NCI-H748 (cell line): ENCODE data around the gene SYTL2.
"Not testable (repeated sequence)": the region's sequence is repeated elsewhere in the genome, so short reads cannot be mapped to it uniquely, and the experiment has no call there.

Experiments
- DNase-seq: peaks from one replicate; lab custom pipeline; 2025; ENCODE audit not compliant: unreplicated experiment; lab: John Stamatoyannopoulos, UW

Gene SYTL2, protein sequence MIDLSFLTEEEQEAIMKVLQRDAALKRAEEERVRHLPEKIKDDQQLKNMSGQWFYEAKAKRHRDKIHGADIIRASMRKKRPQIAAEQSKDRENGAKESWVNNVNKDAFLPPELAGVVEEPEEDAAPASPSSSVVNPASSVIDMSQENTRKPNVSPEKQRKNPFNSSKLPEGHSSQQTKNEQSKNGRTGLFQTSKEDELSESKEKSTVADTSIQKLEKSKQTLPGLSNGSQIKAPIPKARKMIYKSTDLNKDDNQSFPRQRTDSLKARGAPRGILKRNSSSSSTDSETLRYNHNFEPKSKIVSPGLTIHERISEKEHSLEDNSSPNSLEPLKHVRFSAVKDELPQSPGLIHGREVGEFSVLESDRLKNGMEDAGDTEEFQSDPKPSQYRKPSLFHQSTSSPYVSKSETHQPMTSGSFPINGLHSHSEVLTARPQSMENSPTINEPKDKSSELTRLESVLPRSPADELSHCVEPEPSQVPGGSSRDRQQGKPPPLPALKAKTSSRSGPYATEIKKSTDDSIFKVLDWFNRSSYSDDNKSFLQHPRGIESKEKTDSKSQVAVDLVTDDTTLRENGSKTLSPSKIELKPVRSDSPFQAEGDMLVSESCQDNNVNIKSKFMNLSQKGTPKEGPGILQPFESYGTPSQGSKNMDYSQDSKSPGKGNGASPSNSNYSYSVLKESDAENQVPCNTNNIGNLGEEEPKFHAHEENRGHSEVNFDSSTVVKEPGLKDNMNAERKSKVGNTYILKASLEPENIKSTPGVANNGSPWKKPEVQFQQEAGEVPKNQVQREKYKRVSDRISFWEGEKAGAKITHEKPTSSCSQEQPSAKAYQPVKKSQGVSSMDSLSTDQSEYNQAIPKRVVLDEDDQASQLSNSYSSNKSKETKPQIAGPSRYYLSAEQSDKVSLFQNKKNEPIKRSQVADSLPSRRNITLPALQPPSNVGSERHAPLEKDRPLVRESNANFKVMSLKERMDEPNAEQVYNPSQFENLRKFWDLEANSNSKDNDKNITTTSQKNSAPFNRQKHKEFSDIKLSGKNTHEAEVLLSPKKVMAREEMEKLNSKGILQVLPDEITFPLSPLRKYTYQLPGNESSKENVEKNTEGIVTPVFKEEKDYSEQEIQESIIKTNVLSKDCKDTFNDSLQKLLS (N-terminal part only)

GRCh38 chr11:85810871-85811611, at the start of gene SYTL2:
Gene SYTL2, minus strand, starts transcription at chr11:85811141. Its CDS starts 53,416 bp downstream, at chr11:85757725.
- peak; percentile 63 for DNase-seq

- DNase-seq = not testable (repeated sequence)
These were observed 48.6 kb upstream of the SYTL2 start for GRCh38 chr11:85859541-85859940.

GRCh38 chr11:85857098-85857497, 46.2 kb upstream of the SYTL2 start:
- no peak for DNase-seq

DNA sequence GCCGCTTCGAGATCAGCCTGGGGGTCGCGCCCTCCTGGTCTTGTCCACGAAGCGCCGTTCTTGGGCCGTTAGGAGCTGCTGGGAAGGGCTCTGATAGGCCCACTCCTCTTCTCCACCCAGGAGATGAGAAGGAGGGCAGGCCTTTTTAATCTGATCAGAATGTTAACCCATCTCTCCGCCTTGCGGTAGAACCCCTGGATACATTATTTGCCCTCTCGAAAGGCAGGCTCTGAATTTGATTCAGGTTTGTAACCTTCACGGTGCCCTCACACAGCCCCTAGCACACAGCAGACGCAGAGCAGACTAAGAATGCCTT, 44.4 kb upstream of the SYTL2 start, which contains the start of gene CCDC83:
TSS of gene CCDC83 (plus strand) at position 43 of the 316 bp plus-strand sequence. CDS start 9,741 bp downstream, outside the sequence.
- no peak for DNase-seq

DNA sequence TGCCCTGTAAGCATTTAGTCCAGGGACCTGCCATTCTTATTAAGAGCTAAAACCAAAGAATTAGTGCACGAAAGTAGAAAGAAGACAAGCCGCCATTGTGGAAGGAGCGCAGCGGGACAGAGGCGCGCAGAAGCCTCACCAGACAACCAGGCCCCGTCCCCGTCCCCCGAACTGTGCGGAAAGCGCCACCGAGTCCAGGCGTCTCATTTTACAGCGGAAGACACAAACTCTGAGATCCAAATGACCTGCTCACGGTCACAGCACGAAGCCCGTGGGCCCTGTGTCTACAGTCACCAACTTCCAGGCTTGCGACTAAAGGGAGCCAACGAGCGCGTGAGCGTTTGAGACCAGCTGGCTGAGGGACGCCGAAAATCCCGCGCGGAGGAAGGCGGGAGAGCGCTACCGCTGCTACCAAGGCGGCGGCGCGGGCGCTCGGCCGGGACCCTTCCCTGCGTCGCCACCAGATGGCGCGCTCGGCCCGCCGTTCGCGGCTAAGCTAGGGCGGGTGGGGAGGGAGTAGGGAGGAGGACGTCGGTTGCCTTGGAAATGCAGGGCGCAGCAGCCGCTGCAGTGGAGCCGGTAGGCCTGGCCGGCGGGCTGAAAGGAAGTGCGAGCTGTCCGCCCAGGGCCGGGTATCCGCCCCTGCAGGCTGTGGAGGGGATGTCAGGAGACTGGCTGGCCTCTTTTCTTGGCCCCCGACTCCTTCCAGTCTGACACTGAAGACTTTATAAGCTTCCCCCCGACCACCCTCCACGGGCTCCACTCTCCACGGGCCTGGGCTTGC, 43.8 kb upstream of the SYTL2 start:
- peak; percentile 91 for DNase-seq

DNA sequence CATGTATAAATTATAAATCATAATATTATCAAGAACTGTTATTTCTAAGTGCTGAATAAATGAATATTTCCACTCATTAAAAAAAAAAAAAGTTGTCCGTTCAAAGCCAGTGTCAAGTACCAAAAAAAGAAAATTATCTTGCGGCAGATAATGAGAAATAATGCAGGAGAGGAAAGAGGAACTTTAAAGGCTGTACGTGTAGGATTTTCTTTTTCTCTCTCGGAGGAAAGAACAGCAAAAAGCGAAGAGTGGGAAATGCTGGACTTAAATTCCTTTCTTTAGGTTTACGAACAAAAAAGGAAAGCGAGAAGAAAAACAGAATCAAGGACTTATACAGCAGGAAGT, 43.2 kb upstream of the SYTL2 start:
- DNase-seq = no peak

DNA sequence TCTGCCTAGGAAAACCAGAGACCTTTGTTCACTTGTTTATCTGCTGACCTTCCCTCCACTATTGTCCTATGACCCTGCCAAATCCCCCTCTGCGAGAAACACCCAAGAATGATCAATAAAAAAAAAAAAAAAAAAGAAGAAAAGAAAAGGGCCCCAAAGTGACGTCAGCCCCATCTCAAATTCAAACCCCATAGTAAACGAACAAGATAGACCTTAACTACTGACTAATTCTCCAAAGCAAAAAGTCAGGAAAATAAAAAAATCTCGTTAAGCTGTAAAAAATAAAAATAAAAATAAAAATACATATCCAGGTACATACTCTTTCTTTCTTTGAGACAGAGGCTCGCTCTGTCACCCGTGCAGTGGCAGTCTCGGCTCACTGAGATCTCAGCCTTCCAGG, 42.6 kb upstream of the SYTL2 start:
- not testable (repeated sequence) for DNase-seq

DNA sequence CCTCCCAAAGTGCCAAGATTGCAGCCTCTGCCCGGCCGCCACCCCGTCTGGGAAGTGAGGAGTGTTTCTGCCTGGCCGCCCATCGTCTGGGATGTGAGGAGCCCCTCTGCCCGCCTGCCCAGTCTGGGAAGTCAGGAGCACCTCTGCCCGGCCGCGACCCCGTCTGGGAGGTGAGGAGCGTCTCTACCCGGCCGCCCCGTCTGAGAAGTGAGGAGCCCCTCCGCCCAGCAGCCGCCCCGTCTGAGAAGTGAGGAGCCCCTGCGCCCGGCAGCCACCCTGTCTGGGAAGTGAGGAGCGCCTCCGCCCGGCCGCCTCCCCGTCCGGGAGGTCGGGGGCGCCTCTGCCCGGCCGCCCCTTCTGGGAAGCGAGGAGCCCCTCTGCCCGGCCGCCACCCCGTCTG, 41.8 kb upstream of the SYTL2 start:
- DNase-seq = not testable (repeated sequence)

DNA sequence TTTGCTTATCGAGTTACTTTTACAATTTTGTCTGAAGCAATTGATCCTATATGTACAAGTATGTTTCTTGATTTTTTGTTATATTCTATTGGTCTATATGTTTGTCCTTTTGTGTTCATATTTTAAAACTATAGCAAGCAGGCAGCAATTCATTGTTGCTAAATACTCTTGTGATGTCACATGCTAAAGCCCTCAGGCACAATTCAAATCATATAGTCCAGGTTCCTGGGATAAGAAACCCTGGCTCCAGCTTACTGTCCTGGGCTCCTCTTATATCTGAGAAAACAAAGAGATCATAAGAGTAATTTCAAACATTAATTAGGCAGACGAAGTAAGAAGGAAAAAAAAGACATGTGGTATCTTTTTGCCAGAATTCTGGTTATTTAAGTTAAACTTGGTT, 37.6 kb upstream of the SYTL2 start:
- no peak for DNase-seq

DNA sequence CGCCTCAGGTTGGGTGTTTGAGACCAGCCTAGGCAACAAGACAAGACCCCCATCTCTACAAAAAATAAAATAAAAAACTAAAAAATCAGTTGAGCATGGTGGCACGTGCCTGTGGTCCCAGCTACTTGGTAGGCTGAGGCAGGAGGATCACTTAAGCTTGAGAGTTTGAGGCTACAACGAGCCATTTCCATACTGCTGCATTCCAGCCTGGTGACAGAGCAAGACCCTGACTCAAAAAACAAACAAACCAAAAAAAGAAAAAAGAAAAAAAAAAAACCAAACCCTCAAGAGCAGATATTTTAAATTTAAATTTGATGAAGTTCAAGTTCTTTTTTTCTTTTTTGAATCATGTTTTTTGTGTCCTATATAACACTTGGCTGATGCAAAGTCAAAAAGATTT, 37.1 kb upstream of the SYTL2 start:
- no peak for DNase-seq

DNA sequence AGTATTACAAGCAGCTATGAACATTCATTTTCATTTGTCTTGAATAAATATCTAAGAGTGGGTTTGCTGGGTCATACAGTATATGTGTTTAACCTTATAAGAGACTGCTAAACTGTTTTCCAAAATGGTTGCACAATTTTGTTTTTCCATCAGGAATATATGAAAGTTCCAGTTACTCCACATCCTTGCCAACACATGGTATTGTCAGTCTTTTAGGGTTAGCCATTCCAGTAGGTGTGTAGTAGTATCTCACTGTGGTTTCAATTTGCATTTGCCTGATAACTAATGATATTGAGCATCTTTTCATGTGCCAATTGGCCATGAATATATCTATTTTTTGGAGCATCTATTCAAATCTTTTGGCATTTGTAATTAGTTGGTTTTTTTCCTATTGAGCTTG, 36.5 kb upstream of the SYTL2 start:
- no peak for DNase-seq

DNA sequence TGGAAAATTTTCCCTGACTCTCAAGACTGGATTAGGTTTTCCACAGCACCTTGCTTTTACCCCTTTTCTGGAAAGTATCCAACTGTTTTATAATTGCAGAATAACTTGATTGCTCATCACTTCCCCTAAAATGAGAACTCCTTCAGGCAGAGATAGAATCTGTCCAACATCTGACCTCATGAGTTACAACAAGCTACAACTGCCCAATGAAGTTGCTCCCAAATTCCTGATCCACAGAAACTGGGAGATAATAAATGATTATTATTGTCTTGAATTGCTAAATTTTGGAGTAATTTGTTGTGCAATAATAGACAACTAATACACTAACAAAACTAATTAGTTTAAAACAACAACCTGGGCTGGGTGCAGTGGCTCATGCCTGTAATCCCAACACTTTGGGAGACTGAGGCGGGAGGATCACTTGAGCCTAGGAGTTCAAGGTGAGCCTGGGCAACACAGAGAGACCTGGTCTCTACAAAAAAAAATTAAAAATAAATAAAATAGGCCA, 34.2 kb upstream of the SYTL2 start:
- no peak for DNase-seq

DNA sequence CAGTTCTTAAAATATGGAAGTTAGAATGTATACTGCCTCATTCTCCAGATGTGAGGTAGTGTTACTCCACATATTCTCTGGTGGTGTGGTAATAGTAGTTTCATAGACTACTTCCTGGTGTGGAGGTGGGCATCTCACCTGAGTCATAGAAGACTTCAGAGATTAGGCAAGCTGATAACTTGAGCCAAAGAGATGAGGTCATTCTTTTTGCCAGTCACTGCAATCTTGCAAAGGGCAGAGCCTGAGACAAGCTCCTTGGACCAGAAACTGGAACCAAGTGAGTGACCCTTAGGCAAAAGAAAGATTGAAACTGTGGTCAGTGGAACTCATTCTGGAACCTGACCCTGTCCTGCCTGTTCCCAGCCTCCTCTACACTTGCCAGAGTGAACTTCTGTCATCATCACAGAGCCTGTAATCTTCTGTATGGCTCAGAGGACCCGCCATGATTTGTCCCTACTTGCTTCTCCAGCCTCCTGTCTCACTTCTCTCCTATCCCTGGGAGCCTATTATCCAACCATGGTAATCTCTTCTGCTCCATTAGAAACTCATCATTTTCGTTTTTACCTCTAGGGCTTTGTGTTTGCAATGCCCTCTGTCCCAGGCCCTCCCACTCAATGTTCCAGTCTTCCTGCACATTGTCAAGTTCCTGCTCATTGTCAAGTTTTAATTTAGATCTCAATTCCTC, 33.6 kb upstream of the SYTL2 start:
- no peak for DNase-seq

DNA sequence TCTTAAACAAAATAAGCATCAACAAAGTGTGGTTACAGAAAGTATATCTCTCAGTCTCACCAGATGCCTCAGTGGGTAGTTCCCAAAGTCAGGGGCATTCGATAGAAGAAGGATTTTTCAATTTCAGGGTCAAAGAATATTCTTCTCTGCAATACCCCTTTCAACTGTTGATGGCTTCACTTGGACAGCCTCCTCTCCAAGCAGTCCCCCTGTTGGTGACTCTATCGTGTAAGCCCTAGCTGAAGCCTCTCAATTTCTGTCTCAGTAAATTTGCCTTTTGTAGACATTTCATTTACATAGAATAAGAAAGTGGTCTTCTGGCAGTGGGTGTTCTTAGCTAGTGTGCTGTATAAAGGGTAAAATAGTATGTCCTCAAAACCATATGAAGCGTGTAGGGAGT, 33.0 kb upstream of the SYTL2 start:
- DNase-seq = no peak

DNA sequence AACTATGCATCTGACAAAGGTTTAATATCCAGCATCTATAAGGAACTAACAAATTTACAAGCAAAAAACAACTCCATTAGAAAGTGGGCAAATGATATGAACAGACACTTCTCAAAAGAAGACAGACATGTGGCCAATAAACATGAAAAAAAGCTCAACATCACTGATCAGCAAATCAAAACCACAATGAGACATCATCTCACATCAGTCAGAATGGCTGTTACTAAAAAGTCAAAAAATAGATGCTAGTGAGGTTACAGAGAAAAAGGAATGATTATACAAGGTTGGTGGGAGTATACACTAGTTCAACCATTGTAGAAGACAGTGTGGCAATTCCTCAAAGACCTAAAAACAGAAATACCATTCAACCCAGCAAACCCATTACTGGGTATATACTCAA, 30.0 kb upstream of the SYTL2 start:
- not testable (repeated sequence) for DNase-seq

GRCh38 chr11:85835729-85836128, 24.8 kb upstream of the SYTL2 start:
- no peak for DNase-seq

GRCh38 chr11:85835263-85835662, 24.3 kb upstream of the SYTL2 start:
- DNase-seq = no peak

DNA sequence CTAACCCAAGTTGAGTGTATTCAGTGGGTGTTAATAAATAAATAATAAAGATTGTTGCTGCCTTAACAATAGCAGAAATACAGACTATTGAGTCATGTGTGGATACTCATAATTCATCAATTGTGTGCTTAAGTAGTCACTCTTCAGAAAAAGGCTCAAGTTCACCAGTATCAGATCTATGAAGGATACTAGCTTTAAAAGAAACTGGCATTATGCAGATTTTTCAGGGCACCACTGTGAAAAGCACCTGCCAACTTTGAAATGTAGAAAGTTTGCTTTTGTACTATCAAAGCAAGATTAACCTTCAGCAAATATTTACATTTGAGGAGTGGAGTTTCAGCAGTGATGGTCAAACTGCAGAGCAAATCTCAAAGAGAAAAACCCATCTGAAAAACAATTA, 20.1 kb upstream of the SYTL2 start:
- DNase-seq = peak; percentile 50

DNA sequence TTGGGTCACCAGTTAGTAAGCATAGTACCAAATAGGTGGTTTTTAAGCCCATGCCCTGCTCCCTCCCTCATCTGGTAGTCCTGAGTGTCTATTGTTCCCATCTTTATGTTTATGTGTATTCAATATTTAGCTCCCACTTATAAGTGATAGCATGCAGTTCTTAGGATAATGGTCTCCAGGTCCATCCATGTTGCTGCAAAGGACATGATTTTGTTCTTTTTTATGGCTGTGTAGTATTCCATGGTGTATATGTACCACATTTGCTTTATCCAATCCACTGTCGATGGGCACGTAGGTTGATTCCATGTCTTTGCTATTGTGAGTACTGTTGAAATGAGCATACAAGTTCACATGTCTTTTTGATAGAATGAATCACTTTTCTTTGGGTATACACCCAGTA, 18.2 kb upstream of the SYTL2 start:
- no peak for DNase-seq

DNA sequence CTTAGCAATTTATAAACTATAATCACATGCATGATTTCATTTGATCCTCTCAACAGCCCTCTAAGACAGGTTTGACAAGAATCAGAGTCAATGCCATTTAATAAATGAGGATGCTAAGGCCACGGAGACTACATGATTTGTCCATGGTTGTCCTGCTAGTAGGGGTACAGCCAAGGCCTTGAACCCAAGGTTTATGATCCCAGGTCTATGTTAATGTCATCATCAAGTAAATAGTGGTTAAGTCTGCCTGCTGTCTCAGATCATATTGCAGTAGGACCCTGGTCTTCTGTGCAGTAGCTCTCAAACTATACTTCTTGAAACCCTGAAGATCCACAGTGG, 17.7 kb upstream of the SYTL2 start:
- DNase-seq = peak; percentile 5
